GM21367 (cell line): ENCODE data around the gene SLIT3.

ENCODE experiments used
- ATAC-seq: cut with Tn5 transposase; IDR thresholded peaks from one replicate; pipeline ENCODE4 v1.9.1; 2021; ENCODE audit not compliant: unreplicated experiment

SLIT3 gene

GRCh38 chr5:168878135-168878745 is 422.7 kb downstream of the SLIT3 start:
- no peak for ATAC-seq

GRCh38 chr5:168877132-168877892 is 423.6 kb downstream of the SLIT3 start:
- no peak for ATAC-seq

- ATAC-seq: no peak
Measured at GRCh38 chr5:168876419-168876818, 424.5 kb downstream of the SLIT3 start.

- ATAC-seq: no peak
Measured at GRCh38 chr5:168875832-168876231, 425.1 kb downstream of the SLIT3 start.

- ATAC-seq: no peak
Measured at GRCh38 chr5:168874713-168875380, 426.1 kb downstream of the SLIT3 start.

- ATAC-seq: no peak
Measured at GRCh38 chr5:168872246-168872645, 428.7 kb downstream of the SLIT3 start.

- no peak for ATAC-seq
Measured at GRCh38 chr5:168870910-168871309, 430.0 kb downstream of the SLIT3 start.

GRCh38 chr5:168869615-168870227 is 431.2 kb downstream of the SLIT3 start:
- ATAC-seq: no peak

GRCh38 chr5:168867241-168867640 is 433.7 kb downstream of the SLIT3 start:
- ATAC-seq: no peak

- no peak for ATAC-seq
Measured at GRCh38 chr5:168865968-168866367, 435.0 kb downstream of the SLIT3 start.

- no peak for ATAC-seq
Measured at GRCh38 chr5:168863021-168863420, 437.9 kb downstream of the SLIT3 start.

GRCh38 chr5:168860503-168860902 is 440.4 kb downstream of the SLIT3 start:
- no peak for ATAC-seq

GRCh38 chr5:168860081-168860480 is 440.9 kb downstream of the SLIT3 start:
- ATAC-seq: no peak

GRCh38 chr5:168859471-168859870 is 441.5 kb downstream of the SLIT3 start:
- no peak for ATAC-seq

- no peak for ATAC-seq
Measured at GRCh38 chr5:168858994-168859393, 441.9 kb downstream of the SLIT3 start.

GRCh38 chr5:168858371-168858770 is 442.6 kb downstream of the SLIT3 start:
- no peak for ATAC-seq

GRCh38 chr5:168853972-168854371 is 447.0 kb downstream of the SLIT3 start:
- no peak for ATAC-seq

- ATAC-seq: no peak
Measured at GRCh38 chr5:168852329-168852728, 448.6 kb downstream of the SLIT3 start.

- ATAC-seq: no peak
Measured at GRCh38 chr5:168851902-168852321, 449.0 kb downstream of the SLIT3 start.

GRCh38 chr5:168850683-168851082 is 450.3 kb downstream of the SLIT3 start:
- ATAC-seq: no peak

GRCh38 chr5:168848569-168848968 is 452.4 kb downstream of the SLIT3 start:
- no peak for ATAC-seq
